ENCODE results near the gene ZNF263. TPM values are rescaled to one million over a fixed set of nuclear protein-coding genes. Genes with fewer than 3 reads are reported as not detected.
A peak's percentile ranks its signal among the peaks of the same experiment; 100 is the strongest.

The ZNF263 gene
- total and polyA plus RNA-seq, 9 of the 15 experiments (the other 6 are each of a cell fraction or from before 2014, with no cell fraction given), result 4.6 to 48.3 (median 31.8) TPM

- no peak for TF ChIP-seq PYGO2 (tag; IDR thresholded peaks at IDR 0.05)
- no peak for TF ChIP-seq RBM17 (IDR thresholded peaks at IDR 0.05; ENCODE audit: borderline replicate concordance, low read depth, low read length)
- TF ChIP-seq TFAM (CRISPR knock-in tag; conservative IDR thresholded peaks at IDR 0.05), result no peak
- TF ChIP-seq PBX2 (CRISPR knock-in tag; IDR thresholded peaks at IDR 0.05; ENCODE audit: low read depth), result no peak
- peak; percentile 84 for TF ChIP-seq PBX2 (tag; conservative IDR thresholded peaks at IDR 0.05; ENCODE audit: low read depth)
- no peak for TF ChIP-seq ZNF717 (CRISPR knock-in tag; IDR thresholded peaks at IDR 0.05)
- no peak for TF ChIP-seq ZNF431 (CRISPR knock-in tag; IDR thresholded peaks at IDR 0.05)
- no peak for TF ChIP-seq KDM1A (IDR thresholded peaks at IDR 0.05)
- no peak for TF ChIP-seq HBP1 (CRISPR knock-in tag; IDR thresholded peaks at IDR 0.05)
- no peak for TF ChIP-seq ZNF695 (CRISPR knock-in tag; IDR thresholded peaks at IDR 0.05)
- TF ChIP-seq SUPT5H (IDR thresholded peaks at IDR 0.05), result peak; percentile 83
- peak; percentile 83 for TF ChIP-seq NFATC3 (IDR thresholded peaks at IDR 0.05)
- no peak for TF ChIP-seq KAT8 (IDR thresholded peaks at IDR 0.05; ENCODE audit: low read depth)
- no peak for TF ChIP-seq MYNN (IDR thresholded peaks at IDR 0.05)
- no peak for TF ChIP-seq MYNN (CRISPR knock-in tag; IDR thresholded peaks at IDR 0.05)
- no peak for TF ChIP-seq HNRNPH1 (optimal IDR thresholded peaks at IDR 0.05; ENCODE audit: low read depth, low read length)
- TF ChIP-seq ZNF561 (CRISPR knock-in tag; conservative IDR thresholded peaks at IDR 0.05), result no peak; the same call in 1 of the 2 replicates
- TF ChIP-seq ZBTB5 (IDR thresholded peaks at IDR 0.05), result no peak
- no peak for TF ChIP-seq ZNF408 (CRISPR knock-in tag; IDR thresholded peaks at IDR 0.05; ENCODE audit: low read depth)
- TF ChIP-seq PRMT5 (CRISPR knock-in tag; IDR thresholded peaks at IDR 0.05), result no peak
- no peak for TF ChIP-seq HSF4 (CRISPR knock-in tag; IDR thresholded peaks at IDR 0.05; ENCODE audit: borderline replicate concordance)
- TF ChIP-seq POU5F1 (IDR thresholded peaks at IDR 0.05; ENCODE audit: borderline replicate concordance, low read depth, low read length, partially characterized antibody), result no peak
- peak; percentile 87 for TF ChIP-seq C11orf30 (IDR thresholded peaks at IDR 0.05; ENCODE audit: low read depth)
Measured at GRCh38 chr16:3234857-3235561, 48.3 kb upstream of the ZNF263 start, which contains the start of gene ZNF200 (continued).
